ENCODE measurements around the gene ST3GAL3. TPM values are rescaled to one million over a fixed set of nuclear protein-coding genes. Genes with fewer than 3 reads are reported as not detected.

Gene ST3GAL3
- polyA plus RNA-seq, 1 donor (not counting 4 experiments of a cell fraction or from before 2014, with no cell fraction given) = 10.0 TPM

- dilution Hi-C loops (cut with MboI; ENCODE audit: extremely low pct_ligation_motif_present, low sequenced_read_pairs) = loop anchor here (25.0 kb wide), 2 partner anchors 110 to 235 kb away; partner anchors contain the start of gene ST3GAL3
- no peak for TF ChIP-seq CTCF (optimal IDR thresholded peaks at IDR 0.05 in 1 of 3, IDR thresholded peaks at IDR 0.05 in 1 of 3, conservative IDR thresholded peaks at IDR 0.05 in 1 of 3; ENCODE audit: extremely low read depth in 1 of 3, insufficient read depth in 2 of 3, low read length in 3 of 3)
- TF ChIP-seq EZH2 (IDR thresholded peaks at IDR 0.05; ENCODE audit: low read length) = no peak
Measured at GRCh38 chr1:43947061-43947873, 239.9 kb downstream of the ST3GAL3 start.

GRCh38 chr1:43947874-43948437, 240.6 kb downstream of the ST3GAL3 start:
- no peak overlapping the region for H2AFZ ChIP-seq (ENCODE audit: control insufficient read depth, low read length)
- DNase-seq (ENCODE audit: low read depth, low spot score) (no peak), FAIRE-seq (no peak)
- H3K4me1 ChIP-seq (ENCODE audit: control insufficient read depth, extremely low read depth, insufficient read depth, low read length) = peaks cover 25% of the 10 kb centered on the region
- H3K4me2 ChIP-seq (ENCODE audit: control insufficient read depth, extremely low read depth, insufficient read depth, low read depth, low read length) = peak overlapping the region; percentile 89
- no peaks in the 10 kb centered on the region for H3K9me3 ChIP-seq (ENCODE audit: control insufficient read depth, low read depth, low read length)
- H3K9me1 ChIP-seq (ENCODE audit: control insufficient read depth, extremely low read depth, insufficient read depth, low read length) = peaks cover under 1% of the 10 kb centered on the region
- H3K36me3 ChIP-seq (ENCODE audit: control insufficient read depth in 2 of 2, extremely low read depth in 1 of 2, insufficient read depth in 2 of 2, low read length in 2 of 2) = peaks cover 10 to 15% of the 10 kb centered on the region in 2 experiments
- TF ChIP-seq EZH2 (IDR thresholded peaks at IDR 0.05; ENCODE audit: low read length) (no peak), CTCF (optimal IDR thresholded peaks at IDR 0.05 in 1 of 3, IDR thresholded peaks at IDR 0.05 in 1 of 3, conservative IDR thresholded peaks at IDR 0.05 in 1 of 3; ENCODE audit: extremely low read depth in 1 of 3, insufficient read depth in 2 of 3, low read length in 3 of 3) (no peak)
- peaks cover 5% of the 10 kb centered on the region for H4K20me1 ChIP-seq (ENCODE audit: control insufficient read depth, extremely low read depth, insufficient read depth, low read length)
- H3K4me3 ChIP-seq (ENCODE audit: control insufficient read depth in 2 of 3, extremely low read depth in 1 of 3, insufficient read depth in 2 of 3, low read depth in 1 of 3, low read length in 3 of 3) = peak overlapping the region; percentile 72 to 85 (median 79)
- no peaks in the 10 kb centered on the region for H3K27me3 ChIP-seq (ENCODE audit: control insufficient read depth, extremely low read depth, insufficient read depth, low read length)
- dilution Hi-C loops (cut with MboI; ENCODE audit: extremely low pct_ligation_motif_present, low sequenced_read_pairs) = loop anchor here (25.0 kb wide), 2 partner anchors 111 to 236 kb away; partner anchors contain the start of gene ST3GAL3
- no peak overlapping the region for H3K27ac ChIP-seq (ENCODE audit: control insufficient read depth, insufficient read depth, low read length)
- peak overlapping the region; percentile 98 for H3K9ac ChIP-seq (ENCODE audit: control insufficient read depth, extremely low read depth, insufficient read depth, low read length)
- H3K79me2 ChIP-seq (ENCODE audit: control insufficient read depth, insufficient read depth, low read length) = peaks cover 59% of the 10 kb centered on the region

More at GRCh38 chr1:43947061-43947873, 239.9 kb downstream of the ST3GAL3 start:
- peak overlapping the region; percentile 97 for H3K27ac ChIP-seq (ENCODE audit: control insufficient read depth, insufficient read depth, low read length)
- H2AFZ ChIP-seq (ENCODE audit: control insufficient read depth, low read length) = peak overlapping the region; percentile 86
- H3K9me3 ChIP-seq (ENCODE audit: control insufficient read depth, low read depth, low read length) = no peaks in the 10 kb centered on the region
- no peaks in the 10 kb centered on the region for H3K27me3 ChIP-seq (ENCODE audit: control insufficient read depth, extremely low read depth, insufficient read depth, low read length)
- no peak for FAIRE-seq
- H3K9ac ChIP-seq (ENCODE audit: control insufficient read depth, extremely low read depth, insufficient read depth, low read length) = peak overlapping the region; percentile 98
- peaks cover 10 to 15% of the 10 kb centered on the region in 2 experiments for H3K36me3 ChIP-seq (ENCODE audit: control insufficient read depth in 2 of 2, extremely low read depth in 1 of 2, insufficient read depth in 2 of 2, low read length in 2 of 2)
- peaks cover 5% of the 10 kb centered on the region for H4K20me1 ChIP-seq (ENCODE audit: control insufficient read depth, extremely low read depth, insufficient read depth, low read length)
- DNase-seq (ENCODE audit: low read depth, low spot score) = no peak
- peak overlapping the region; percentile 72 to 85 (median 79) for H3K4me3 ChIP-seq (ENCODE audit: control insufficient read depth in 2 of 3, extremely low read depth in 1 of 3, insufficient read depth in 2 of 3, low read depth in 1 of 3, low read length in 3 of 3)
- peak overlapping the region; percentile 89 for H3K4me2 ChIP-seq (ENCODE audit: control insufficient read depth, extremely low read depth, insufficient read depth, low read depth, low read length)
- H3K9me1 ChIP-seq (ENCODE audit: control insufficient read depth, extremely low read depth, insufficient read depth, low read length) = no peaks in the 10 kb centered on the region
- peaks cover 56% of the 10 kb centered on the region for H3K79me2 ChIP-seq (ENCODE audit: control insufficient read depth, insufficient read depth, low read length)
- peaks cover 25% of the 10 kb centered on the region for H3K4me1 ChIP-seq (ENCODE audit: control insufficient read depth, extremely low read depth, insufficient read depth, low read length)

Measured in keratinocyte (primary cell).